IPS-NIHi7 (cell line): Measurements from ENCODE around the gene OSTF1.

Experiments used
- DNase-seq: peaks from one replicate; pipeline ENCODE4 v3.0.0; 2012; ENCODE audit warnings: mixed read lengths; ENCODE audit errors: extremely low spot score

The OSTF1 gene

DNA sequence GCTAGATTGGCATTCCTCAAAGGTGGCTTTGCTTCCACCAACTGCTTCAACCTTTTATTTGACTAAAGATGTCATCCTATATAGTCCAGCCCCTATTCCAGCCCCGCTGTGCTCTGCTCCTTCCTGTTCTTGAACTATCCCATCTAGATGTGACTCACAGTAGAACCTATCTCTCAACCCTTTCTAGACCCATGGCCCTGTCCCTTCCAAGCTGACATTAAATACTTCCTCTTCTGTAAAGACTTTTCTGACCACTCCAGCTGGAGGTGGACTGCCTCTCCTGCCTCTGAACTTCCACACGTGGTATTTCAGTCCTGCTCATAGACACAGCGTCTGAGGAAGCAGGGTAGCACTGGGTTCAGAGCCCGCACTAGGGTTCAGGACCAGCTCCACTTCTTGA, 32.4 kb downstream of the OSTF1 start:
- no peak for DNase-seq

DNA sequence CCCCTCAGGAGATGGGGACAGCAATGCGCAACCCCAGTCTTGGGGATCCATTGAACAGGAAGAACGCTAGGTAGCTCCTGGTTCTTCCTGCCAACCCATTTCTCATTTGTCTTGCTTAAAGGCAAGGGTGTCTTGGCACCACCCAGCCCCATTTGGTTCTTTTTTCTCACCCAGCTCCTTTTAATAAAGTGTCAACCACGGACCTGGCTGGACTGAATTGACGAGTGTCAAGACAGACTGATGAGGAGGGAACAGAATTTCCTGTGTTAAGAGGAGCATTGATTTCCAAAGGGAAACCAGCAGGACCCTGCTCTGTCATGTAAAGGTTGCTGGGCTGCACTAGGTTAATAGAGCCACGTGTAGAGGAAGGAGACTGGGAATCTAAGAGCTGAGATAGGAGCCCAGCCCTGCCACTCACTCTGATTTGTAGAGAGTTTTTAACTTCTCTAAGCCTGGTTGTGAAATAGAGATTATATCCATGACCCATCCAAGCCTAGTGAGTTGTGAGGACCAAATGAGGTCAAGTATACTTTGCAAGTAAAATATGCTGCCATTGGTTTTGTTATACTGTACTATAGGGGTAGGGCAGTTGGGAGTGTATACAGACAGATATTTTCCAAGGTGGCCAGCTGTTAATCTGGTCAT, 33.7 kb downstream of the OSTF1 start:
- peak; percentile 45 for DNase-seq

DNA sequence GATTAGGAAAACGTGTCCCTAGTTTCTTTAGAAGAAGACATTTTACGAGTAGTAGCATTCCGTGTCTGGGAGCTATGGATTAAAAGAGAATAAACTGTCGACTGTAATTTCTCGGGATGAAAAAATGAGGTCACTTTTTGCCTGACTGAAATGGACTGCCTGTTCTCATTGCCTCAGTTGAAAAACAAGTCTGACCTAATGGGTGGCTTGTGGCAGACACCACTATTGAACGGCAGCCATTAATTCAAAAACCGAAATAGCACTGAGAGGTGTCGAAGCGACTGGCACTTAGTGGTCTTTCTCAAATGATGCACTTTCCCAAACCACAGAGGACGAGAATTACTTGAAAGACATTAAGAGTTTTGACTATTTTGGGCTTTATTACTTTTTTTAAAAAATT, 35.4 kb downstream of the OSTF1 start:
- DNase-seq: no peak

DNA sequence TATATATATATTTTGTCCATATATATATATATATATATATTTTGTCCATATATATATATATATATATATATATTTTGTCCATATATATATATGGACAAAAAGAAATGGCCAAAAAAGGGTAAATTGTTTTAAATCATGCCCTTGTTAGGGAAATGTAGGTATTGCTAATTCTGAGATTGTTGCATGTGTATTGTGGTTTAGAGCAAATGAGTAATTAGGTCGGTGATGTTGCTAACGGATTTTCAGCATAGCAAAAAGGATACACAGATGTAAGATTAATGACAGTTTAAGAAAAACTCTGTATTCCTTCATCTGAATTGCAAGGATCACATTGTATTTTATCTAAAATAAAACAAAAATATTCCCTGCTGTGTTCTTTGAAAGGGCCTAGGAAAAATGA, 40.2 kb downstream of the OSTF1 start:
- no peak for DNase-seq

DNA sequence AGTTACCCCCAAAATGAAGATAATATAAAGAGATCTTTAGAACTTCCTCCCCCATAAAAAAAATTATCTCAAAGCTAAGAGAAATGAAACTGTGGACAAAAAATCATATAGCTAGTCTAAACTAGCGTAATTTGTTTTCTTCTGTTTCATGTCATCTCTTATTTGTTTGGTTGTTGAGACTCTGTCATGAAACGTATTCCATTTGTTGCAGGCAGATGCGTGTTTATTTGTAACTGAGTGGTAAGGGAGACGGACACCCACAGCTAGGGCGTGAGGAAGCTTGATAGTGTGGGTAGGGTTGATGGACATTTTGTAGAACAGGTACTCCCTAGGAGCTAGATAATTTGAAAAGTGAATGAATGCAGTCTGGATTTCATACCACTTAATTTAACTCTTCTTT, 41.9 kb downstream of the OSTF1 start:
- no peak for DNase-seq

DNA sequence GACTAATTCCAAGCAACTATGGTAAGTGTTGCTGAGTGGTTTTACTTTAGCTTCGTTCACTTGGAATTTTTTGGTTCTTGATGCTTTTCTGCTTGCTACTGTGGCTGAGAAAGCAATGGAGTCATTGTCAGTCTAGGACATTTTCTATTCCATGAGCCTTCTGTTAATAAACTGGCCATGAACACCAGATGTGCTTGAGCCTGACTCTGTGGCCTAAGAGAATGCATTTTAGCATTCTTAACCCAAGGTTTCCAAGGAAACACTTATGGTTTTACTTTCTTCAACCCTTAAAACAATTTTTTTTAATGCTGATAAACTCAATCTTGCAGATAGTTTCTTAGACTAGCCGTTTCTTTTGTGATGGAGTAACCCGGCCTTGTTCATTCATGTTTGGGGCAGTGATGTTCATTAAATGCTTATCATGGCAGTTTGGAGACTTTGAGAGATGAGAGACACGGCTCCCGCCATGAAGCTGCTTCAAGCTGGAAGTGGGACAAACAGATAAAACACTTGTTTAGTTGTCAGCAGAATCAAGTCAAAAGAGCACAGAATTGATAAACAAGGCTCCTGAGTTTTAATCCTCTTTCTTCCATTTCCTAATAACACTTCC, 42.4 kb downstream of the OSTF1 start:
- DNase-seq: no peak

DNA sequence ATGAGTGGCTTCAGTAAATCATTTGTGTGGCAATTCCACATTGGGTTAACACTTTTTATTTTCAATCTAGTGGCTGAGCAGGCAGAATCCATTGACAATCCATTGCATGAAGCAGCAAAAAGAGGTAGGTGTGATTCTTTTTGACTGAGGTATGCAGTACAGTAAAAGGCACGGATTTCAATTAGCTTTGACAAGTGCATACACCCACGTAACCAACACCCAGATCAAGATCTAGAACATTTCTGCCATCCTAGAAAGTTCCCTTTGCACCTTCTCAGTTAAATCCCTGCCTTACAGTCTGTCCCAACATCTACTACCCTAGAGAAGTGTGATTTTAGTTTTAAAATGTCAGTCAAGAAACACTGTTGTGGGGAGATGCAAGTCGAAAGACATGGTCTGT, 43.4 kb downstream of the OSTF1 start:
- DNase-seq: no peak

DNA sequence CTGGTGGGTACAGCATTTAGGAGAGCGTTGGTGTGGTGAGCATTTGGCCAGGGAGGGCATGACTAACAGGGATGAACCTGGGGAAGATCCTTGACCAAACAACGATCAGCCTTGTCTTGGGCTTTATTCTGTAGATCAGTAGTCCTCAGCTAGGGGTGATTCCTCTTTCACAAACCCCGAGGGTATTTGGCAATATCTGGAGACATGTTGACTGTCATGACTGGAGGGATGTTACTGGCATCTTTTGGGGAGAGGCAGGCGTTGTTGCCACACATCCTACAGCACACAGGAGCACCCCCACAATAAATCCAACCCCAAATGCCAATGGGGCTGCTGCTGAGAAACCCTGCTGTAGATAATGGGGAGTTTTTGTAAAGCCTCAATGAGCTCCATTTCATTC, 43.9 kb downstream of the OSTF1 start:
- DNase-seq: no peak

DNA sequence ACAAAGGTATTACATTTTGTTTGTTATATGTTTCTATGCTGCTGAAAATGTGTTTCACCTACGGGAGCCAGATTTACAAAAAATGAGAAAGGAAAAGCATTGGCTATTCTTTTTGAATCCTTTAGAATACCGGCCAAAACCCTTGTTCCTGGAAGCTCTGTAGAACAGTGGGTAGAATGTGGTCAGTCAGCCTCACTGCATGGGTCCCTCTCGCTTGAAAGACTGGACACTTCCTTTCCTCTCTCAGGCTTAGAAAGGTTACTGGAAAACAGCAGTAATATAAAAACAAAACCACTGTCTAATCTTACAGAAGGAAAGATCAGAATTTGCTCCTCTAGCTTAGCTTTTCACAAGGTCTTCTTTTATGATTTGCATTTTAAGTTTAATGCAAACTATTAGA, 45.1 kb downstream of the OSTF1 start:
- DNase-seq: no peak

DNA sequence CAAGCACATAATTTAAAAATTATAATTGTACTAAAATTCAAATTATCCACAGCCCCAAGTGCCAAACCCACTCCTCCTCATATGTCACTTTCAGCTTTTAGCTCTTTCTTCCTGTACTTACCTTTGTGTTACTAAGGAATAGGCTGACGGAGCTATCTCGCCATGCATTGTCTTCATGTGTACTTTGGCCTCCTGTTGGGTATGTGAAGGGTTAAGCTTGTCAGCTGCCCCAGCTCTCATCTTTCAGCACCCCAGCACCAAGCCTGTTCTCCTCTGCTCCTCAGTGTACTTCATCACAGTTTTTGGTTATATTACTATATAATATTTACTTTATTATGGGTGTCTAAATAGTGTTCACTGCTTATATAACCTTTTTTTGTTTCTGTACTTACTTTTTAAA, 46.2 kb downstream of the OSTF1 start:
- no peak for DNase-seq

DNA sequence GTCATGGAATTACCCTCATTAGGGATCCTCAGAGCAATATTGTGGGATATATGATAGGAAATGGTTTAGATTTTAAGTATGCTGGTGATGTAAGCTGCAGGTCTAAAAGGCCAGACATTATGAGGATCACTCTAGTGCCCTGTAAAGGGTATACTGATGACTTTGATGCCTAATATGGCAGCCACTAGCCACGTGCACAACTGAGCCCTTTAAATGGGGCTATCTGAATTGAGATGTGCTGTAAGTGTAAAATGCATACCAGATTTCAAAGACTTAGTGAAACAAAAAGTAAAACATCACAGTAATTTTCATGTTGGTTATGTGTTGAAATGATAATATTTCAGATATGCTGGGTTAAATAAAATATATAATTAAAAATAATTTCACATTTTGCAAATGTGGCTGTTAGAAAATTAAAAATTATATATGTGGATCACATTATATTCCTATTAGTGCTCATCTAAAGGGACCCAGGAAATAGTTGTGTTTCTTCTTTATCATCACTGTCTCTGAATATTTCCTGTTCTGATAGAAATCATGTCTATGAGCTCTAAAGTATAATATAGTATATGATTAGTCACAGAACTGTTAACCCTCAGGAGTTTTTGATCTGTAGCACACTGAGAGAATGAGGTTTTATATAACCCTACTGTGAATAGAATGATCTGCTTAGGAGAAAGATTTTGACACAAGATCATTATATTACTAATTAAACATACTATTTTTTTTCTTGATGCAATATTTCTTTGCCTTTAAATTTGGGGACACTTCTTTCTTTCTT, 50.1 kb downstream of the OSTF1 start:
- no peak for DNase-seq

DNA sequence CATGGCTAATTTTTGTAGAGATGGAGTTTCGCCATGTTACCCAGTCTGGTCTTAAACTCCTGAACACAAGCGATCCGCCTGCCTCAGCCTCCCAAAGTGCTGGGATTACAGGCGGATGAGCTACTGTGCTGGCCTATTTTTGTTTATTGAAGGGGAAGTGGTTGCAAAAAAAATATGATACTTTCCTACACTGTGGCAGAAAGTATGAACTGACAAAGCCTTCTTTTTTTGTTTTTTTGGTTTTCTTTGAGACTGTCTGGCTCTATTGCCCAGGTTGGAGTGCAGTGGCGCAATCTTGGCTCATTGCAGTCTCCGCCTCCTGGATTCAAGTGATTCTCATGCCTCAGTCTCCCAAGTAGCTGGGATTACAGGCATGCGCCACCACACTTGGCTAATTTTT, 50.9 kb downstream of the OSTF1 start:
- DNase-seq: no peak

DNA sequence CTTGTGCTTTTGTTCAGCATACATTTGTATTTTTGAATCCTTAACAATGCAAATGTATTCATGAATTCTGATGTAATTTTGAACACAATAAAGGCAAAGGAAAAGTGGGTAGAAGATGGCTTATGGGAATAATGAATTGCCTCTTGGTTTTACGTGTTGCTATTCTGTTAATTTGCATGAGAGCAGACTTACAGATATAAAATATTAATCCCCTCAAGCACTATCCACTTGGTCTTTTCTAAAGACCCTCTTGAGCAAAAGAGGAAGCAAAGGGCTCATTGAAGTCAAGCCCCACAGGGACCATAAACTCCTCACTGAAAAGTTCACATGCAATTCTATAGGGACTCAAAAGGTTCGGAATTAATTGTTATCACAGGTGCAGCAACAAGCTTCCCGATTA, 51.9 kb downstream of the OSTF1 start:
- DNase-seq: no peak

DNA sequence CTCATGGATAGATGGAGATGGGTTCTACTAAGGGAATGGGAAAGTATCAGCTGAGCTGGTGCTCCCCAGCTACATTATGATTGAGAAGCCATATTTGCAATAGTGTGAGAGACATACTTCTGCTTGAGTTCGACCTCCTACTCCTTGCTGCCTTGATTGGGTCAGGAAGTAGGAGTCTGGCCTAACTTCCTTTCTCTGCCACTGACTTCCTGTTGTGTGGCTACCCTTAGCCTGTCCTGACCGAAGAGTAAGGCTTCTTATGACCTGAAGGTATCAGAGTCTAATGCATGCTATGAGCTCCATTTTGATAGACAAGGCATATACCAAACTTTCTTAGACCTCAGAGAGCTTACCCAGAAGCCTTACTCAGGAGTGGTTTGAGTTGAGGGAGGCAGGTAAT, 53.9 kb downstream of the OSTF1 start:
- no peak for DNase-seq

DNA sequence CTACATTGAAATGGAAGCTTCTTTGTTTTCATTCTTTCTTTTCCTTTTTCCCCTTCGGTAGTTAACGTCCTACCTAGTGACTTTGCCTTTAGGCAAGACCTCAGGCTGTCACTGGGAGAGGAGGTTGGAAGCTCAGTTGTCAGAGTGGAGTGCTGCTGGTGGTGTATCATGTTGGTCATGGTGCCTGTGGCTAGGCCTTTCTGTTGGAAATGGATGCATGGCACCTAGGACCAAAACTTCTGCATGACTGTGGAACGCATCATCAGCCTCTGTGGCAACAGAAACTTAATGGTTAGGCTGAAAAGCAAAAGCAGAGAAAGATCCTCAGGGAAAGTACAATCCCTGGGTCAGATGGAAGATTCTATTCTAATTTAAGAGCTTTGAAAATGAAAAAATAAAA, 57.9 kb downstream of the OSTF1 start:
- no peak for DNase-seq

DNA sequence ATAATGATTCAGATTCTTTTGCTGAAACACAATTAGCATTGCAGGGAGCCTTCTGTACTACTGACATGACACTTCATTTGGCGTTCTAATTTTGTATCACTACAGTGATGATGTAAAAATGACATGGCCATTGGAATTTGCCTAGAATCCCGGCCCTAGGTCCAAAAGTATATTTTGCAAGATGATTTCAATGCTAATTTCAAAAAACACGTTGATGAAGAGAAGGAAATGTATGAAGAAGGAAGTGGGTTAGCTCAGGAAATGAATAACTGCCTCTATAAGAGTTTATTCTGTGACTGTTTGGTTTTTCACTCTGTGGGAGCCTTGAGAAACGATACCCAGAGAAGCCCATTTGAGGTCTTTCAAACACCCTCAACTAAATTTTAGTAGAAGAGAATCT, 59.3 kb downstream of the OSTF1 start:
- no peak for DNase-seq

DNA sequence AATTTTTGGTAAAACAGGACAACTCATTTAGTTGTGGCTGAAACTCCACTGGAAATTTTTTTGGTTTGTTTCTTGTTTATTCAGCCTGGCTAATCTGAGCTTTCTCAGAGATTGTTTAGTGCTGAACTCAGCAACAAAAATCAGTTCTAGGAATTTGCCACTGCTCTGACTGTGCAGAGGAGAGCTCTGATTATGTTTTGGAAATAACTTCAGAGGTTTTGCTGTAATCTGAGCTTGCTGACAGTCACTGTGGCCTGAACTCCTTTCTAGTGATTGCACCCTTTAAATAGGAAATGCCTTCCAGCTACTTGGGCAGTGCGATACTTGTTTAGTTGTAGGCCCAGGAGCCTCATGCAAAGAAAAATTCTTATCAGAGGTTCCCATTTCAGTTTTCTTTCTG, 60.2 kb downstream of the OSTF1 start:
- DNase-seq: no peak

DNA sequence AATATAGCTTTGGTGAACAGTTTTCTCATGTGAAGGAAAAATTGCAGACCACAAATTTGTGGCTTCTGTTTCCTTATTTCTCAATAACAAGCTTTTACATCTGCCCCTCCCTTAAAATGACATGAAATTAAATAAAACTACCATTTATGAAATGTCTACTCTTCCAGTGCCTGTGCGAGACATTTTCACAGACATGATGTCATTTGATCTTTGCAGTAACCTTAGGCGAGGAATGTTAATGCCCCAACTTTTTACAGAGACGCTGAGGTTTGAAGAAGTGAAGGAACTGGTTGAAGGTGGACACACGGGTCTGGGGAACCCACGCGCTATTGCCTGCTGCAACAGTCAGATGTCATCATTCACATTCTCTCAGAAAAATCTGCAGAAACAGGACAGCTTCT, 61.5 kb downstream of the OSTF1 start:
- no peak for DNase-seq

DNA sequence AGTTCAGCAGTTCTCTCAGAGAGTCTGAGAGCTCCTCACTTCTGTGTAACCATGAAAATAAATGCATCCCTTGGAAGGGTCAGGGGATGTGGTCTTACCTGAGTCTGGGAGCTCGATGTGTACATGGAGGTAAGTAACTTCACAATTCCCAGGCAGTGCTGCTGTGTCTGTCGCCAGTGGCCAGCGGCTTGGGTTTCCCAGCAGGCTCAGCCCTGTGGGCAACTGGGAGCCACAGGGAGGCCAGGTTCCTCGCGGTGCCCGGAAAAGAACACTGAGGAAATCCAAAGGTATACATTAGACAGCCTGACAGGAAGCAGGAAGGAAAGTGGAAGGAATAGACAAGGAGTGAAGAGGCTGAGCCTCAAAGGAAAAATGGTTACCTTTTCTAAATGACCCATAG, 62.2 kb downstream of the OSTF1 start:
- no peak for DNase-seq

DNA sequence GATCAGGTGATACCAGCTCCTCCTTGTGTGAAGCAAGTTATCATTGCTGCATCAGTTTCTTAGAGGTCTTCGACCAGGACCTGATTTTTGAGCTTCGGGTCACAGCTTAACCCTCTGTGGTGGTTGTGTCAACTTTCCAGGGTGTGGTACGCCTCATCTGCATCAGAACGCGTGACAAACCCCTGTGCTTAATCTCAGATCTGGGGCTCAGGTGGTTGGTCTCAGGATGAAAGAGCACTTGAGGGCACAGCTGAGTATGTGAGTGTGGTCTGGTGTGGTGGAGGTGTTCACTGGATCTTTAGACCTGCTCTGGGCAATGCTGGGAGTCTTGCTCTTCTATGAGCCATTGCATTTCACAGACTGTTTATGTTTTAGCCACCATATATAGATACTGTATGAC, 64.1 kb downstream of the OSTF1 start:
- no peak for DNase-seq

DNA sequence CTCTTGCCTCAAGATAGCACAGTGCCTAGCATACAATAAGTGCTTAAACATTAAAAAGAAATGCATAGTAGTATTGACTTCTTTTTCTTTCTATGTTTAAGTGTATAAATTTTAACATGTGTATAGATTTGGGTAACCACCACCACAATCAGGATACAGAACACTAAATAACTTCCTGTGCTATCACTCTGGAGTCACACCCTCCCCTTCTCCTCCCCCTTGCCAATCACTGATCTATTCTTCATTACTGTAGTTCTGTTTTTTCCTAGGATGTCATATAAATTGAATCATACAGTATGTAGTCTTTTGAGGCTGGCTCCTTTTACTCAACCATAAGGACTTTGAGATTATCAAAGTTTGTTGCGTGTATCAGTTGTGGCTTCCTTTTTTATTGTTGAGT, 68.5 kb downstream of the OSTF1 start:
- no peak for DNase-seq

DNA sequence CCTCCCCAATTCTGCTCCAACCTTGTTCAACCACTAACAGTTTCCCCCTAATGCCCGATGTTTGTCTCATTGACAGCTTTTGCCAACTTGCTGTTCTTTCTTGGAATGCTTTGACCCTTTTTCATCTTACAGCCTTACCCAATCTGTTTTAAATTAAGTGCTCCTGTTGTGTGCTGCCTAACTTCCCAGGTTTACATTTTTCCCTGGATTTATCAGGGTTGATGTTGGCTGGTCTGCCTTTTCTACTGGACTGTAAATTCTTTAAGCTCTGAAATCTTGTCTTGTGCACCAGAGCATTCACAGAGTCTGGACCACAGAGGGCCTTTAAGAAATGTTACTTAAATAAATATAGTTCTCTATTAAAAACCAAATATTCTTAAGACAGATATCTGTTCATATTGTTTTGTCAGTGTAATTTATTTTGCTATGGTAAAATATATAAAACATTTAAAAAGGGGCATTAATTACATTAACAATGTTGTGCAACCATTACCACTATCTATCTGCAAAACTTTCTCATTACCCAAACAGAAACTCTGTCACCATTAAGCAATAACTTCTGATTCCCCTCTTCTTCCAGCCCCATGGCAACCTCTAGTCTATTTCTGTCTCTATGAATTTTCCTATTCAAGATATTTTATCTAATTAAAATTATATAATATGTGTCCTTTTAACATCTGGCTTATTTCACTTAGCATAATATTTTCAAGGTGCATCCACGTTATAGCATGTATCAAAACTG, 73.0 kb downstream of the OSTF1 start:
- no peak for DNase-seq

DNA sequence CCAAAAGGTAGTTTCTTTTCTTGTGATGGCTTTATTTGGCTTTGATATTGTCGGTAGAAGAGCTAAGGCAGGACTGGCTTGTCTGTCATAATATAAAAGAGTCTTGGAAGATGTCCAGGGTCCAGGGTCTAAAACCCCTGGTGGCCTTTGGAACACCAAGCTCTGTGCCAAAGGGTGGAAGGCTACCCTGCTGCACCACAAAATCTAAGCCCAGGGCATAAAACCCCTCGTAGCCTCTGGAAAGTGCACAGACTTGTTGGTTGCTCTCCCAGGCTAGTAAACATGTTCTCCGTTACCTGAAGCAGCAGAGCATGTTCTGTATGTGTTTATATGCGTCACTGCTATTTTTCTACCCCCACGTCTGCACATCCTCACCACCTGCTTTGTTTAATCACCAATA, 75.5 kb downstream of the OSTF1 start:
- no peak for DNase-seq
